Measurements from ENCODE around the gene TEDDM1. TPM values are rescaled to one million over a fixed set of nuclear protein-coding genes. Genes with fewer than 3 reads are reported as not detected.

TEDDM1 gene
- total RNA-seq, 2 experiments from 2014 or later: not detected

DNA sequence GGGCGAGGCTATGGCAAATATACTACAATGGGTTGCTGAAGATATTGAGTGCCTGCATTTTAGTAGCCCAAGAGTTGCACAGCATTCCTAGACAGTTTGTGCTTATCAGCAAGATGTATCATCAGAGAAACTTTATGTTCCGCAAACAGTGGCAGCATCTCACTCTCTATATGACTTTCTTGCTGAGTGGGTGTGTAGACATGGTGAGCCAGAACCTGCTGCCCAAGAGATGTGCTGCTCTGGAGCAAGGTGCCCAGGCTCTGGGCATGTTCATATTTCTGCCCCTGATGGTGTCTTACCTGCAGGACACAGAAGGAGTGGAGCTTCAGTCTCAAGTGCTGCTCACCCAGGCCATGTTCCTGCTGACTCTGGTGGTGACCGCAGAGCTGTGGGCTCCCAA, 41.3 kb upstream of the TEDDM1 start:
- Histone ChIP-seq H3K4me3 (ENCODE audit: low read depth, low read length, poor library complexity, severe bottlenecking) (no peak overlapping the region), H4K20me1 (ENCODE audit: insufficient read depth, low read length) (no peaks in the 10 kb centered on the region), H3K79me2 (ENCODE audit: insufficient read depth, low read depth, low read length) (no peaks in the 10 kb centered on the region), H2AFZ (ENCODE audit: low read length) (no peak overlapping the region), H3K4me1 (ENCODE audit: insufficient read depth, low read length, poor library complexity, severe bottlenecking) (no peaks in the 10 kb centered on the region), H3K9me3 (ENCODE audit: low read length) (no peaks in the 10 kb centered on the region), H3K36me3 (ENCODE audit: insufficient read depth, low read length) (no peaks in the 10 kb centered on the region), H3K4me2 (ENCODE audit: low read length) (no peak overlapping the region), H3K27ac (ENCODE audit: low read depth, low read length, poor library complexity, severe bottlenecking) (no peak overlapping the region), H3K9me2 (ENCODE audit: insufficient read depth, low read length) (no peaks in the 10 kb centered on the region)
- CTCF ChIA-PET (ENCODE audit: unreplicated experiment): no interaction called here
- POLR2A ChIA-PET: no interaction called here
- intact Hi-C loops (cut with micrococcal nuclease; ENCODE audit: unreplicated experiment): loop anchor here (10.0 kb wide), 1 partner anchor 123 kb away; no protein-coding TSS in a partner anchor
- no TSS peak for BruUV-seq (replicated peaks)
- DNase-seq (ENCODE audit: low spot score): no peak
- no peak for TF ChIP-seq EZH2phosphoT487 (IDR thresholded peaks at IDR 0.05; ENCODE audit: borderline replicate concordance, low read depth, low read length)
- TF ChIP-seq CTCF (conservative IDR thresholded peaks at IDR 0.05; ENCODE audit: low read length): no peak

DNA sequence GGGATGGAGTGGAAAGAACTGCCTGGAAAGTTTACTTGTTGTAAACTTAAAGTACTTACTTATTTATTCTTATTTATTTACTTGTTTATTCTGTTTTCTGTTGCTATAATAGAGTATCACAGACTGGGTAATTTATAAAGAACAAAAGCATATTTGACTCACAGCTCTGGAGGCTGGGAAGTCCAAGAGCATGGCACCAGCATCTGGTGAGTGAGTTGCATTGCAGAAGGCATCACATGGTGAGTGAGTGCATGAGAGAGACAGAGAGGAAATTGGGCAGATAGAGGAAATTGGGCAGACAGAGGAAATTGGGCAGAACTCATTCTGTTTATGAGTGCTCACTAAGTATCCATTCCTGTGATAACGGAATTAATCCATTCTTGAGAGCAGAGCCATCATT, 37.9 kb upstream of the TEDDM1 start:
- Histone ChIP-seq H3K79me2 (ENCODE audit: insufficient read depth, low read depth, low read length) (no peaks in the 10 kb centered on the region), H4K20me1 (ENCODE audit: insufficient read depth, low read length) (no peaks in the 10 kb centered on the region), H3K4me2 (ENCODE audit: low read length) (no peak overlapping the region), H3K9me2 (ENCODE audit: insufficient read depth, low read length) (no peaks in the 10 kb centered on the region), H2AFZ (ENCODE audit: low read length) (no peak overlapping the region), H3K36me3 (ENCODE audit: insufficient read depth, low read length) (no peaks in the 10 kb centered on the region), H3K27ac (ENCODE audit: low read depth, low read length, poor library complexity, severe bottlenecking) (no peak overlapping the region), H3K4me1 (ENCODE audit: insufficient read depth, low read length, poor library complexity, severe bottlenecking) (no peaks in the 10 kb centered on the region), H3K4me3 (ENCODE audit: low read depth, low read length, poor library complexity, severe bottlenecking) (no peak overlapping the region), H3K9me3 (ENCODE audit: low read length) (no peaks in the 10 kb centered on the region)
- POLR2A ChIA-PET: no interaction called here
- CTCF ChIA-PET (ENCODE audit: unreplicated experiment): no interaction called here
- intact Hi-C loops (cut with micrococcal nuclease; ENCODE audit: unreplicated experiment): no loop called here
- TF ChIP-seq CTCF (conservative IDR thresholded peaks at IDR 0.05; ENCODE audit: low read length): no peak
- no peak for TF ChIP-seq EZH2phosphoT487 (IDR thresholded peaks at IDR 0.05; ENCODE audit: borderline replicate concordance, low read depth, low read length)
- no peak for DNase-seq (ENCODE audit: low spot score)
- no TSS peak for BruUV-seq (replicated peaks)

DNA sequence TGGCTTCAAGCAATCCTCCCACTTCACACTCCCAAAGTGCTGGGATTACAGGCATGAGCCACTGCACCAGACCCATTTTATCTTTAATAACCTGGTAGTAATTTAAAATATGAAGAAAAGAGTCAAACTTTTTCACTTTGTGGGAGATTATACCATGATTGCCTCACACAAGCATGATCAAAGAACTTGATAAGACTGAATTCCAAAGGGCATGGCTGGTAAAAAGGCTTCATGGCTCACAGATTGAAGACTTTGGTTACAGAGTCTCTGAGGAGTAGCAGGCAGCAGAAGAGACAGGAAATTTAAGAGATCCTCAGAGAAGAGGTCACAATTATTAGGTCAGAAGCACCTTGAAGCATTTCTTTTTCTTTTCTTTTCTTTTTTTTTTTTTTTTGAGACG, 33.1 kb upstream of the TEDDM1 start:
- no TSS peak for BruUV-seq (replicated peaks)

More for the DNA sequence above, 33.1 kb upstream of the TEDDM1 start:
- no peaks in the 10 kb centered on the region for H3K36me3 ChIP-seq (ENCODE audit: insufficient read depth, low read length)
- intact Hi-C loops (cut with micrococcal nuclease; ENCODE audit: unreplicated experiment): no loop called here
- no peaks in the 10 kb centered on the region for H3K9me2 ChIP-seq (ENCODE audit: insufficient read depth, low read length)
- no peak overlapping the region for H2AFZ ChIP-seq (ENCODE audit: low read length)
- no peaks in the 10 kb centered on the region for H3K9me3 ChIP-seq (ENCODE audit: low read length)
- no peaks in the 10 kb centered on the region for H3K79me2 ChIP-seq (ENCODE audit: insufficient read depth, low read depth, low read length)
- H3K4me3 ChIP-seq (ENCODE audit: low read depth, low read length, poor library complexity, severe bottlenecking): no peak overlapping the region
- H3K4me2 ChIP-seq (ENCODE audit: low read length): no peak overlapping the region
- no peak for TF ChIP-seq EZH2phosphoT487 (IDR thresholded peaks at IDR 0.05; ENCODE audit: borderline replicate concordance, low read depth, low read length)
- no peak for TF ChIP-seq CTCF (conservative IDR thresholded peaks at IDR 0.05; ENCODE audit: low read length)
- H4K20me1 ChIP-seq (ENCODE audit: insufficient read depth, low read length): no peaks in the 10 kb centered on the region
- CTCF ChIA-PET (ENCODE audit: unreplicated experiment): no interaction called here
- no peak overlapping the region for H3K27ac ChIP-seq (ENCODE audit: low read depth, low read length, poor library complexity, severe bottlenecking)
- DNase-seq (ENCODE audit: low spot score): no peak
- POLR2A ChIA-PET: no interaction called here
- H3K4me1 ChIP-seq (ENCODE audit: insufficient read depth, low read length, poor library complexity, severe bottlenecking): no peaks in the 10 kb centered on the region
